GM18519 (cell line): ENCODE measurements around the gene TACC2.

ENCODE experiments used
- ATAC-seq: cut with Tn5 transposase; IDR thresholded peaks from one replicate; pipeline ENCODE4 v1.9.1; 2021; ENCODE audit warnings: mild to moderate bottlenecking, moderate library complexity; ENCODE audit not compliant: unreplicated experiment, low FRiP score

The TACC2 gene

GRCh38 chr10:122208571-122209430 is 219.8 kb downstream of the TACC2 start:
- no peak for ATAC-seq

GRCh38 chr10:122210481-122211265 is 221.7 kb downstream of the TACC2 start:
- no peak for ATAC-seq

DNA sequence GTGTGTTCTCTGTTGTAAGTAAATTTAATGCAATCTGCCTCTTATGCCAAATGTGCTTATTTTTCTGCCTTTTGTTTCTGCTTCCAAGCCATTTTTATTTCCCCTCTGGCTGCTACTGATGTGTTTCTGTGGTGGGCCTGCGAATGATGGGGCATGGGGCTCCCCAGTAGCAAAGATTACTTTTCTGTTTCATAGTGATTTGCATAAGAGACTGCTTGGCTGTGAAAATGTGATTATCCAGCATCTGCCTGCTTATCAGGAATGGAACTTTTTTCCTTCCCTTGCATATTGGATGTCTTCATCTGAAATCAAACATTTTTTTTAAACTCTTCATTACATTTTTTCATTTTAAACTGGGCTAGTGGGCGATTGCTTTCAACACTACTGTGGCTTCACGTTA is 224.4 kb downstream of the TACC2 start:
- no peak for ATAC-seq

DNA sequence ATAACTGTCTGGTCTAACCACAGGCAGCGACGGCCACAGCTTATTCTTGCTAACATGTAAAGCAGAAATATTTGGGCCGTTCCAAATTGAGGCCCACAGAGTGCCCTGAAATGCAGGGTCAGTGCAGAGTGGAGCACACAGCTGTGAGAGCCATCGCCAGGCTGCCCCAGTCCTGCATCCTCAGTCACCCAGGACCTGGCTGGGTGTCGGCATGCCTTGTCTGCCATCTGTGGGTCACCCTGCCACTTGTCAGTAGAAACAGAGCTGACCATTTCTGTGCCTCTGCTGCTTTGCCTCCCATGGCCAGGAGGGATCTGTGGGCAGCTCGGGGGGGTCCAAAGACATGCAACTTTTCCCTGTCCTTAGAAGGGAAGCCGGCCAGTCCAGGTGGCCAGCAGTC is 224.8 kb downstream of the TACC2 start:
- no peak for ATAC-seq

DNA sequence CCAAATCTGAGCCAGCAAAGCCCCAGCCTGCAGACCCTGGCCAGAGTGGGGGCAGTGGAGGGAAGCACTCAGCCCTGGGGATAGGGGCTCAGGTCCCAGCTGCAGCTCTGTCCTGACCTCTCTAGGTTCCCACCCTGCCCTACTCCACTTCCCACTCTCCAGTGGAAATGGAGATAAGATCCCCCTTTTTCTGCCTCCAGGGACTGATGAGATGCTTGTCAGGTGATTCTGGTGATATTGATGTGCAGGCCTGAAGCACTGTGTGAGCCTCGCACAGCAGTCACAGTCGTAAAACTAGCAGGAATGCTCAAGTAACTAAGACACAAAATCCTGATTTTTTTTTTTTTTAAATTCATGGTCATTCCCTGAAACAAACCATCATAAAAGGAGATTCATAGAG is 227.1 kb downstream of the TACC2 start:
- ATAC-seq = no peak

DNA sequence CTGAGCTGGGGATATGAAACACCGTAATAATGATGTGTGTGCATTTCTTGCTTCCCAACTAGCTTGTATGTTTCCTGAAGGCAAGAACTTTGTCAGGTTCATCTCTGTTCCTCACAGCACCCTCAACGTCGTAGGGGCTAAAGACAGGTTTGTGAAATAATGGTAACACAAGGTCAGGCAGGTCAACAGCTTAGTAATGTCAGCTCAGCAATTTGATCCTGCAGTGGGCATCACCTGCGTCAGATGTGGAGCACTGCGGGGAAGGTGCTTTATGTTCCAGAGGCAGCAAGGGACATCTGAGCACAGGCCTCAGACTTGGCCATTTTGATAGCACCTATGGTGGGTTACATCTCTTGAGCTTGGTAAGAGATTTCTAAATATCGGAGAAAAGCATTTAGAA is 230.4 kb downstream of the TACC2 start:
- ATAC-seq = no peak

GRCh38 chr10:122220736-122221135 is 231.8 kb downstream of the TACC2 start:
- ATAC-seq = no peak

- no peak for ATAC-seq
These were observed 233.0 kb downstream of the TACC2 start for GRCh38 chr10:122221958-122222357.

- no peak for ATAC-seq
These were observed 233.7 kb downstream of the TACC2 start for GRCh38 chr10:122222638-122223037.

DNA sequence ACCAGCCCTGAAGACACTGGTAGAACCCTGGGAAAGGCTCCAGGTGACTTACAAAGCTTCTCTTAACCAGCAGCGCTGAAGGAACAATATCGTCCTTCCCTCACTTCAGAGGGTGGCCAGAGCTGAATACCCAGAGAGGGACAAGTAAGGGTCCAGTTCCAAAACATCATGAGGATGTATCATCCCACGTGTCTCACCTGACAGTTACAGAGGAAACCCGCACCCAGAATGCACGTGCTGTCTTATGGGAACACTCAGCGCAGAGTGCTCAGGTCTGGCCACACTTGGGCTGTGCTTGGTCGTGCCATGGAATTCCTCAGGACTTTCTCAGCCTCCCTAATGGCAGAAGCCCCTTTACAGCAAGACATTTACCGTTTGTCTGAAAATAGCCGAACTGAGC is 235.2 kb downstream of the TACC2 start:
- no peak for ATAC-seq

DNA sequence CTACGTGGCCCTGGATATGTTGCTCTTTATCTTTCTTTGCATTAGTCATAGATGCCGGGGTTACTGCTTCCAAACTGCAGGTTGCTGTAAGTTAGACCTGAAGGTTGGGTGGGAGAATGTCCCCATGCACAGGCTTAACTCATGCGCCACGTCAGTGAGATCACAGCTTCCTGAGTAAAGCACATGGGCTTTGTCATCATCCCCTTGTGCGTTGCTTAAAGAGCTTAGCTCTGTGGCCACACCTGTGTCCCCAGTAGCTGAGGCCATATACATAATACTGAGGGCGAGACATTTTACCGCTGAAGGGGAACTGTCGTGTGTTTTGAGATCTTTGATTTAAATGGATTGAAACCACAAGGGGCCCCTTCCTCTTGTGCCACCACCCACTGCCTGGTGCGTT is 236.4 kb downstream of the TACC2 start:
- ATAC-seq = no peak

DNA sequence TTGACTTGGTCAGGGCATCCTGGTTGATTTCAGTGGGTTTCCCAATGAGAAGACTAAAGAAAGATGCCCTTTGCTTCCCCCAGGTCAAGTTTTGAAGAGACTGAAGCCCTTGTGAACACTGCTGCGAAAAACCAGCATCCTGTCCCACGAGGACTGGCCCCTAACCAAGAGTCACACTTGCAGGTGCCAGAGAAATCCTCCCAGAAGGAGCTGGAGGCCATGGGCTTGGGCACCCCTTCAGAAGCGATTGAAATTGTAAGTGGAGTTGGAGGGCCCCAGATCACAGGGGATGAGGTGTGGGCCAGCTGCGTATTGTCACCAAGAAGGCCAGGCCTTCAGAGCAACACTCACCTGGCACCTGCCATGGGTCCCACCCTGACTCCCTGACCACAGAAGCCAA is 238.8 kb downstream of the TACC2 start:
- no peak for ATAC-seq

- no peak for ATAC-seq
These were observed 240.7 kb downstream of the TACC2 start for GRCh38 chr10:122229666-122230065.

DNA sequence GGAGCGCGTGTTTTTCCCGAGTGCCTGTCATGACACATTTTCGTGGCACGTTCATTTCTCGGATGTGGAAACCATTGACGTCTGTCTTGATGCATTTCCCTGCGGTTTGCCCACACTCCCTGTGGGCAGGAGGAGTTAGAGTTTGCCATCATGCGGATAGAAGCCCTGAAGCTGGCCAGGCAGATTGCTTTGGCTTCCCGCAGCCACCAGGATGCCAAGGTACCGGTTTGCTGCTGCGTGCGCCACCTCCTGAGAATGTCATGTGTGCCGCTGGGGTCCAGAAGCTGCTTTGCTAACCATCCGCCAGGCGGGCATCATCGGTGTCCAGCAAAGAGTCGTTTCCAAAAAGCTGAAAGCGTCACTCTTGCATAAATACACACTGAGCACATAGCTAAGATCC is 241.3 kb downstream of the TACC2 start:
- ATAC-seq = no peak

DNA sequence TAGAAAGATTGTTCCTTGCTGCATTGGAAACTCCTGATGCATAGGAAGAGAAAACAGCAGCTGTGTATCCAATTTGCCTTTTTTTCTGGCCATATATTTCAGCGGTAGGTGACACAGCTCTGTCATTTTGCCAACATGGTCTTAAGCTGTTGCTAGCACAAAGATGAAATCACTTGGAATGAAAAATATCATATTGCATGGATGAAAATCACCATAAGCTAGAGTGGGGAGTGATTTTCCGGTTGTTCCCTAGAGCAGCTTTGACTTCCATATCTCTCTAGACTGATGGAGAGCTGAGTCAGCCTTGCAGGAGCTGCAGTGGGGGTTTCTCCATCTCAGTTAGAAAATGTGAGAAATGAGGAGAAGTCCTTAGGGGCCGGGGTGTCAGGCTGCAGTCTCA is 243.8 kb downstream of the TACC2 start:
- no peak for ATAC-seq

DNA sequence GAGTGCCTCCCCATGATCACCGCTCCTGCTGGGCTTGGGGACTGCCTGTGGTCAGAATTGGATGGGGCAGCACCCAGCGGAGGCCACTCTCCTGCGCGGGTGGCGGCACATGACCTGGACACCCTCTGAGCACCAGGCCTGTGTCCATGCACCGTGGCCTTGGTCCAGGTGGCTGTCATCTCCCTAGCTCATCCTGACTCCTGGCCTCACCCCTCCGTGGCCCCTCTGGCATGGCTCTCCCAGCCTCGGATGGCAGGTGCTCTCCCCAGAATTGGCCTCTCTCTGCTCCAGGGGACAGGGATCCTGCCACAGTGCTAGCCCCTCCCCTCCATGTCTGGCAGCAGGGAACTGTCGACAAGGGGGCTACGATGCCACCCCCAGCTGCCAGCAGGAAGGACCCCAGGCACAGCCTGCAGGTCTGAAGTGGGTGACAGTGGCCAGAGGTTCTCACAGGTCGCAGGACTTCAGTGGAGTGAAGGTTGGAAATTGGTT is 244.9 kb downstream of the TACC2 start:
- no peak for ATAC-seq

- ATAC-seq = no peak
These were observed 245.5 kb downstream of the TACC2 start for GRCh38 chr10:122234416-122234815.

DNA sequence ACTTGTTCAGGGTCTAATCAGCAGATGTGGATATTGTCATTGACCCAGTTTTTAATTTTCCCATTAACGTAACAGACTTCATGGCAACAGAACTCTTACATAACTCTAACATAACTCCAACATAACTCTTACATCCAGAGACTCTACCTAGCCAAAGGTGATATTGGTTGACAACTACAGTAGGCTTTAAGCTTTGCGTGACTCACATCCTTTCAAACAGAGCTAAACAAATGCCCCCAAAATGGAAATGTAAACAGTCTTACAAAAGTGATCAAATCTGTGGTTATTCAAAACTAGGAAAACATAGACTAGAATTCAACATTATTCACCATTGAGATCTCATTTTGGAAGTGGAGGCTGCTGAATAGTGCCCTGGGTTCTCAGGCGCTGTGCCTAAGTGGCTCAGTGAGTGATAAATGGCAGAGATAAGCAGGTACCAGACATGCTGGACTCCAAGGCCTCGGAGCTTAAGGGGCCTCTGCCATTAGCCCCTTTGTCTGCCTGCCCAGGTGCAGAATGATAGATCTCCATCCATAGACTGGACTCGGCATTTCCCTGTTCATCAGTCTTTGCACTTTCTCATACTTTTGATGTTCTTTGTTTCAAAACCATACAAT is 247.8 kb downstream of the TACC2 start:
- ATAC-seq = no peak

DNA sequence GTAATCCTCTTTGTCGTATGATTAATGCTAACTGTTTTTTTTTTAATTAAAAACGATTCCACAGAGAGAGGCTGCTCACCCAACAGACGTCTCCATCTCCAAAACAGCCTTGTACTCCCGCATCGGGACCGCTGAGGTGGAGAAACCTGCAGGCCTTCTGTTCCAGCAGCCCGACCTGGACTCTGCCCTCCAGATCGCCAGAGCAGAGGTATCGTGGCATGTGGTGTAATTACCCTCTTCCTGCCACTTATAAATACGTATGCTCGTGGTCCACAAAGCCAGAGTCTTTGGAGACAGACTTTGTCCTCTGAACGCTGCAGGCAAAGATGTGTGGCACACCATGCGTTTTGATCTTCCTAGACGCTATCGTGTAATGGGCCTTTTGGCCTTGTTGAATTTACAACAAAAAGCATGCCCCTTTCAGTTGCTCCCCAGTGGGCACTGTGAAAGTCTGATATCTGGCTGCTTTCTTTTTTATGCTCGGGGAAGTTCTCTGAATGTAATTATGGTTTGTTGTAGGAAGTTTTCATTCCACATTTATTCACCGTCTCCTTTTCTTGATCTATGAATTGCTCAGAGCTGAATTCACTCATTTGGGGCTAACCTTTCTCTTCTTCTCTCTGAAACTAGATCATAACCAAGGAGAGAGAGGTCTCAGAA is 248.5 kb downstream of the TACC2 start:
- ATAC-seq = no peak

GRCh38 chr10:122239578-122240257 is 250.8 kb downstream of the TACC2 start:
- no peak for ATAC-seq
